Trophoblast cell (in vitro differentiated cells and primary cell): ENCODE measurements around the gene MAGI1.

ENCODE experiments used
- DNase-seq, 2 donors: peaks; one replicate each; pipeline ENCODE4 v3.0.0-alpha.2; 2016
- H2AFZ ChIP-seq: 2 replicates; pipeline ENCODE4 v1.6.1; 2013; ENCODE audit warnings: low read length, moderate library complexity, mild to moderate bottlenecking; ENCODE audit not compliant: insufficient read depth, poor library complexity
- H2AK5ac ChIP-seq: 2 replicates; pipeline ENCODE4 v1.6.1; 2013; ENCODE audit warnings: mild to moderate bottlenecking, low read length
- H2BK120ac ChIP-seq: 2 replicates; pipeline ENCODE4 v1.6.1; 2013; ENCODE audit warnings: low read length, mild to moderate bottlenecking, moderate library complexity; ENCODE audit not compliant: insufficient read depth, poor library complexity
- H2BK12ac ChIP-seq: 2 replicates; pipeline ENCODE4 v1.6.1; 2013; ENCODE audit warnings: mild to moderate bottlenecking, low read length, moderate library complexity
- H2BK5ac ChIP-seq: 2 replicates; pipeline ENCODE4 v1.6.1; 2013; ENCODE audit warnings: low read length, low read depth, moderate library complexity, mild to moderate bottlenecking; ENCODE audit not compliant: poor library complexity
- H3K14ac ChIP-seq: 2 replicates; pipeline ENCODE4 v1.6.1; 2013; ENCODE audit warnings: mild to moderate bottlenecking, low read length
- H3K18ac ChIP-seq: 2 replicates; pipeline ENCODE4 v1.6.1; 2013; ENCODE audit warnings: mild to moderate bottlenecking, low read length
- H3K23ac ChIP-seq: 2 replicates; pipeline ENCODE4 v1.6.1; 2013; ENCODE audit warnings: low read length
- H3K27ac ChIP-seq: 2 replicates; pipeline ENCODE4 v1.5.1; 2013; ENCODE audit warnings: low read depth, mild to moderate bottlenecking, inconsistent platforms, low read length, moderate library complexity
- H3K27me3 ChIP-seq: 2 replicates; pipeline ENCODE4 v1.6.1; 2013; ENCODE audit warnings: inconsistent platforms, mild to moderate bottlenecking, low read length, moderate library complexity; ENCODE audit not compliant: insufficient read depth
- H3K36me3 ChIP-seq, 2 experiments: 1 replicate in 1 of 2; 2 replicates in 1 of 2; pipeline ENCODE4 v1.6.1; 2013; ENCODE audit warnings: low read length in 2 of 2, mild to moderate bottlenecking in 2 of 2, moderate library complexity in 1 of 2; ENCODE audit not compliant: insufficient read depth in 2 of 2, control insufficient read depth in 1 of 2
- H3K4ac ChIP-seq: 2 replicates; pipeline ENCODE4 v1.6.1; 2013; ENCODE audit warnings: low read depth, mild to moderate bottlenecking, low read length, moderate library complexity
- H3K4me1 ChIP-seq, 2 experiments: 1 replicate in 1 of 2; 2 replicates in 1 of 2; pipeline ENCODE4 v1.6.1; 2013; ENCODE audit warnings: low read length in 2 of 2, mild to moderate bottlenecking in 2 of 2, moderate library complexity in 1 of 2; ENCODE audit not compliant: insufficient read depth in 2 of 2, control insufficient read depth in 1 of 2
- H3K4me2 ChIP-seq: 2 replicates; pipeline ENCODE4 v1.6.1; 2013; ENCODE audit warnings: inconsistent platforms, mild to moderate bottlenecking, low read length, moderate library complexity
- H3K4me3 ChIP-seq: 2 replicates; pipeline ENCODE4 v1.5.1; 2013; ENCODE audit warnings: mild to moderate bottlenecking, low read depth, low read length, inconsistent platforms
- H3K79me1 ChIP-seq: one replicate; pipeline ENCODE4 v1.6.1; 2013; ENCODE audit warnings: low read length
- H3K79me2 ChIP-seq: 2 replicates; pipeline ENCODE4 v1.6.1; 2013; ENCODE audit warnings: low read length, mild to moderate bottlenecking; ENCODE audit not compliant: control insufficient read depth, insufficient read depth, poor library complexity
- H3K9ac ChIP-seq: 2 replicates; pipeline ENCODE4 v1.6.1; 2013; ENCODE audit warnings: mild to moderate bottlenecking, low read length
- H3K9me3 ChIP-seq: 2 replicates; pipeline ENCODE4 v1.6.1; 2013; ENCODE audit warnings: low read depth, mild to moderate bottlenecking, control low read depth, inconsistent platforms, low read length; ENCODE audit not compliant: insufficient read depth
- H4K12ac ChIP-seq: 2 replicates; pipeline ENCODE4 v1.6.1; 2013; ENCODE audit warnings: low read depth, mild to moderate bottlenecking, low read length, moderate library complexity
- H4K8ac ChIP-seq: 2 replicates; pipeline ENCODE4 v1.6.1; 2013; ENCODE audit warnings: low read depth, mild to moderate bottlenecking, low read length, moderate library complexity
- H4K91ac ChIP-seq: one replicate; pipeline ENCODE4 v1.6.1; 2013; ENCODE audit warnings: low read depth, mild to moderate bottlenecking, low read length, moderate library complexity
- WGBS: extraction: QIAGEN DNeasy Blood & Tissue Kit; methylation state at CpG from one replicate; pipeline ENCODE4 v1.1.7; 2013; ENCODE audit warnings: missing lambda C conversion rate; ENCODE audit not compliant: insufficient read length, insufficient coverage; ENCODE audit errors: extremely low coverage; 5-methylcytosine and 5-hydroxymethylcytosine counted together

The MAGI1 gene

DNA sequence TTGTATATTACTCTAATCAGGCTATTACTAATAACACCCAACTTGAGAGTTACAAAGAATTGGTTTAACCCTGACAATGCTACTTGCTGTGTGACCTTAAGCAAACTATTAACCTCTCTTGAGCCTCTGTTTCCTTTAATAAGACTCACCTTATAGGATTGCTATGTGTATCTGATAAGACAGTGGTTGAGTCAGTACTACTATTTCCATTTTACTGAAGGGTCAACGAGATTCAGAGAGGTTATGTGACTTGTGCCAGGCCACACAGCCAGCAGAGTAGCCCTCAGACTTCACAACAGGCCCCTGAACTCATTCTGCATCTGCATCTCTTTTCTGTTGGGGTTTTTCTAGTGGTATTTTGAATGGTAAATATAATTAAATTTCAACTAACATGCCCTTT, 420.1 kb downstream of the MAGI1 start:
- WGBS = no CpG with 5 or more reads among the region's 1 CpG
- no peaks in the 10 kb centered on the region for H3K27me3 ChIP-seq

DNA sequence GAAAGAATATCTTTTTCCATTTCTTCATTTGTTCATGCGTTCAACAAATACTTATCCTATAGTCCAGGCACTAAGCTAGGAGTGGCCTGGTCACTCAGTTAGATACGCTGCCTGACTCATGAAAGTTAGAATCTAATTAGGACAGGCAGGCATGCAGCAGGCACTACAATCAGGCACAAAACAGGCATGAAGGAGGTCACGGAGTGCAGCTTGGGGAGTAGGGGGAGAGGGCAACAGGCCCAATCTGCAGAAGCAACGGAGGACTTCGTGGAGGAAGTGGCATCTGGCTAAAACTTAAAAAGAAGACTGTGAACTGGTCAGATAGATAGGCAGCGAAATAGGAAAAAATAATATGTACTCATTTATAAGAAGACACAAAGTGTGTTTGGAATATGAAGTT, 420.9 kb downstream of the MAGI1 start:
- Histone ChIP-seq H2AK5ac (no peak overlapping the region), H2AFZ (no peak overlapping the region), H3K14ac (no peak overlapping the region), H4K12ac (no peak overlapping the region), H2BK12ac (no peak overlapping the region), H4K91ac (no peak overlapping the region), H3K27me3 (no peaks in the 10 kb centered on the region), H3K79me2 (no peaks in the 10 kb centered on the region), H3K4me2 (no peak overlapping the region), H3K36me3 (no peaks in the 10 kb centered on the region), H3K27ac (no peak overlapping the region), H4K8ac (no peak overlapping the region), H3K18ac (no peak overlapping the region), H2BK120ac (no peak overlapping the region), H3K4me3 (no peak overlapping the region), H3K79me1 (no peaks in the 10 kb centered on the region), H3K23ac (no peak overlapping the region), H2BK5ac (no peak overlapping the region), H3K9ac (no peak overlapping the region), H3K4ac (no peak overlapping the region), H3K9me3 (peaks cover 4% of the 10 kb centered on the region), H3K4me1 (peaks cover 5 to 9% of the 10 kb centered on the region in 2 experiments)
- DNase-seq = no peak
- no CpG with 5 or more reads among the region's 6 CpGs for WGBS

More for the DNA sequence above, 420.1 kb downstream of the MAGI1 start:
- Histone ChIP-seq H3K4ac (no peak overlapping the region), H4K91ac (no peak overlapping the region), H3K4me3 (no peak overlapping the region), H3K79me1 (no peaks in the 10 kb centered on the region), H3K79me2 (no peaks in the 10 kb centered on the region), H4K8ac (no peak overlapping the region), H2BK120ac (no peak overlapping the region), H3K4me1 (peaks cover 5 to 9% of the 10 kb centered on the region in 2 experiments), H2BK5ac (no peak overlapping the region), H2AFZ (no peak overlapping the region), H3K9me3 (peaks cover 4% of the 10 kb centered on the region), H3K23ac (no peak overlapping the region), H2BK12ac (no peak overlapping the region), H3K18ac (no peak overlapping the region), H3K27ac (no peak overlapping the region), H3K14ac (no peak overlapping the region), H3K9ac (no peak overlapping the region), H3K4me2 (no peak overlapping the region), H3K36me3 (no peaks in the 10 kb centered on the region), H4K12ac (no peak overlapping the region), H2AK5ac (no peak overlapping the region)
- DNase-seq = peak in 1 of 2 donors; percentile 8

DNA sequence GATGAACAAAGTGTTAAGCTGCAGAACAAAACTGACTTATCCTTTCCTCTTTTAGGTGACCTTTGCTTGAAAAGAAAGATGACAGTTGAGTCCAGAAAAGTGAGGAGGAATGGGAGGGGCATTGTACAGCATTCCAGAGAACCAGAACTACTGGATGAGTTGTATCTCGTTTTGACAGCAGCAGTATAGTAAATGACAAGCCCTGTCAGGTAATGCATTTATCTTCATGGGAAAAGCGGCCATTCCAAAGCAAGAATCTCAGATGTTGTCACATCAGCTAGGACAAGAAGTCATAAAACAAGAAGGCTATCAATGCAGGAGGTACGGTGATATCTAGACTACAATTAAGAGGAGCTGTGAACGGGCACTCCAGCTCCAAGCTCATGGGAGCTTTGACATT, 421.5 kb downstream of the MAGI1 start:
- no peak overlapping the region for H3K4me2 ChIP-seq
- no peaks in the 10 kb centered on the region for H3K79me1 ChIP-seq
- H3K79me2 ChIP-seq = no peaks in the 10 kb centered on the region
- peaks cover 5 to 9% of the 10 kb centered on the region in 2 experiments for H3K4me1 ChIP-seq
- H3K27me3 ChIP-seq = no peaks in the 10 kb centered on the region
- no peak overlapping the region for H2BK120ac ChIP-seq
- H3K9me3 ChIP-seq = peaks cover 4% of the 10 kb centered on the region
- H2AFZ ChIP-seq = no peak overlapping the region
- no peak overlapping the region for H2BK5ac ChIP-seq
- H2BK12ac ChIP-seq = no peak overlapping the region
- no peak overlapping the region for H4K12ac ChIP-seq
- peak; percentile 69 to 84 for DNase-seq
- no peaks in the 10 kb centered on the region for H3K36me3 ChIP-seq
- H4K91ac ChIP-seq = no peak overlapping the region
- H4K8ac ChIP-seq = no peak overlapping the region
- H3K4ac ChIP-seq = no peak overlapping the region
- H3K27ac ChIP-seq = no peak overlapping the region
- no CpG with 5 or more reads among the region's 4 CpGs for WGBS
- no peak overlapping the region for H3K14ac ChIP-seq
- no peak overlapping the region for H3K18ac ChIP-seq
- H3K9ac ChIP-seq = no peak overlapping the region
- H3K4me3 ChIP-seq = no peak overlapping the region
- H2AK5ac ChIP-seq = no peak overlapping the region
- H3K23ac ChIP-seq = no peak overlapping the region

DNA sequence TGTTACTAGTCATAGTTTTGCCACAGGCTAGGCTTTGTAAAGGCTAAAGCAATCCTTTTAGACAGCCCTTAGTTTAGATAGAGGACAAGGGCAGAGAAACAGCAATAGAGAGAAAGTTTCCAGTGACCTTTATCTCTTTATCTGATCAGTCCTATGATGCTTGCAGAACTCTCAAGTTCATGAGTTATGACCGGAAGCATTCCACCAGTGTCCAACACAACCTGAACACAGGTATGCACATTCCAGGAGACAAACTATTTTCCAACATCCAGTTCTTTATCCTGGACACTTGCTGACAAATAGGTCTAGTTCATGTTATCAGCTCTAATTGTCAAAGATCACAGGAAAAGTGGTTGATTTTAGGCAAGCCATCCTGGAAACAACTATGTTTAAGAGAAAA, 422.2 kb downstream of the MAGI1 start:
- WGBS = no CpG with 5 or more reads among the region's 1 CpG
- H3K4me2 ChIP-seq = no peak overlapping the region
- H3K18ac ChIP-seq = no peak overlapping the region
- no peak overlapping the region for H3K9ac ChIP-seq
- no peak overlapping the region for H3K4ac ChIP-seq
- no peak overlapping the region for H4K12ac ChIP-seq
- H3K9me3 ChIP-seq = peaks cover 1% of the 10 kb centered on the region
- no peaks in the 10 kb centered on the region for H3K36me3 ChIP-seq
- no peak overlapping the region for H2BK5ac ChIP-seq
- no peak overlapping the region for H3K27ac ChIP-seq
- no peak overlapping the region for H3K23ac ChIP-seq
- H2BK12ac ChIP-seq = no peak overlapping the region
- H4K8ac ChIP-seq = no peak overlapping the region
- H2AFZ ChIP-seq = no peak overlapping the region
- H2AK5ac ChIP-seq = no peak overlapping the region
- H2BK120ac ChIP-seq = no peak overlapping the region
- H3K4me3 ChIP-seq = no peak overlapping the region
- no peaks in the 10 kb centered on the region for H3K79me2 ChIP-seq
- no peak overlapping the region for H4K91ac ChIP-seq
- H3K79me1 ChIP-seq = no peaks in the 10 kb centered on the region
- peak; percentile 64 to 85 for DNase-seq
- no peaks in the 10 kb centered on the region for H3K27me3 ChIP-seq
- H3K4me1 ChIP-seq = peaks cover 5 to 9% of the 10 kb centered on the region in 2 experiments
- H3K14ac ChIP-seq = no peak overlapping the region
